NCI-H2196 treated with DMSO at 0.1 percent for 48 hours (cell line): Measurements from ENCODE around the gene ENO1.

Experiments
- DNase-seq: peaks from one replicate; lab custom pipeline; 2025; ENCODE audit not compliant: unreplicated experiment; lab: John Stamatoyannopoulos, UW

The ENO1 gene

GRCh38 chr1:8871965-8872399, 6.5 kb downstream of the ENO1 start:
- no peak for DNase-seq

GRCh38 chr1:8871539-8871935, 6.9 kb downstream of the ENO1 start:
- no peak for DNase-seq

- DNase-seq, result no peak
Measured at GRCh38 chr1:8870616-8871538, 7.6 kb downstream of the ENO1 start.

- DNase-seq, result no peak
Measured at GRCh38 chr1:8870103-8870502, 8.4 kb downstream of the ENO1 start.

- DNase-seq, result no peak
Measured at GRCh38 chr1:8867878-8868567, 10.5 kb downstream of the ENO1 start.

GRCh38 chr1:8866792-8867415, 11.6 kb downstream of the ENO1 start:
- DNase-seq, result no peak

- DNase-seq, result no peak
Measured at GRCh38 chr1:8866173-8866791, 12.2 kb downstream of the ENO1 start.

- DNase-seq, result no peak
Measured at GRCh38 chr1:8864713-8865344, 13.7 kb downstream of the ENO1 start.

- DNase-seq, result no peak
Measured at GRCh38 chr1:8863794-8864233, 14.7 kb downstream of the ENO1 start.

- no peak for DNase-seq
Measured at GRCh38 chr1:8863138-8863537, 15.3 kb downstream of the ENO1 start.

- DNase-seq, result no peak
Measured at GRCh38 chr1:8862528-8862927, 16.0 kb downstream of the ENO1 start.

- no peak for DNase-seq
Measured at GRCh38 chr1:8860738-8861516, 17.6 kb downstream of the ENO1 start.

- peak; percentile 52 for DNase-seq
Measured at GRCh38 chr1:8858888-8859706, 19.4 kb downstream of the ENO1 start.

GRCh38 chr1:8858112-8858668, 20.3 kb downstream of the ENO1 start:
- no peak for DNase-seq

- no peak for DNase-seq
Measured at GRCh38 chr1:8856689-8857412, 21.6 kb downstream of the ENO1 start.

GRCh38 chr1:8854240-8854639, 24.2 kb downstream of the ENO1 start:
- DNase-seq, result no peak

GRCh38 chr1:8851060-8851459, 27.4 kb downstream of the ENO1 start:
- DNase-seq, result no peak
